Measurements from ENCODE around the gene AGBL4. TPM values are rescaled to one million over a fixed set of nuclear protein-coding genes. Genes with fewer than 3 reads are reported as not detected.
"Not testable (repeated sequence)": the region's sequence is repeated elsewhere in the genome, so short reads cannot be mapped to it uniquely, and the experiment has no call there.

Gene AGBL4
- total and polyA plus RNA-seq, 7 donors: 0.09 to 0.36 (median 0.16) TPM; not detected in 4

- H3K4me3 ChIP-seq: no peak overlapping the region
- H3K27me3 ChIP-seq: no peaks in the 10 kb centered on the region
- intact Hi-C loops (cut with DNase I): no loop called here
- no peaks in the 10 kb centered on the region for H3K36me3 ChIP-seq
- H3K27ac ChIP-seq: no peak overlapping the region
- TF ChIP-seq EP300 (IDR thresholded peaks at IDR 0.05) (no peak), POLR2AphosphoS5 (IDR thresholded peaks at IDR 0.05) (no peak), CTCF (IDR thresholded peaks at IDR 0.05) (no peak), POLR2A (IDR thresholded peaks at IDR 0.05) (no peak)
- WGBS, 2 donors: 46 to 47% methylated on average over 4 of the region's 4 CpGs
- H3K4me1 ChIP-seq: no peaks in the 10 kb centered on the region
- peaks cover 0 to 3% (median 0%) of the 10 kb centered on the region in 4 donors for H3K9me3 ChIP-seq
- no peak for DNase-seq
Measured at GRCh38 chr1:49297783-49298182, 726.0 kb downstream of the AGBL4 start.

- intact Hi-C loops (cut with DNase I): no loop called here
- H3K4me3 ChIP-seq: no peak overlapping the region
- H3K4me1 ChIP-seq: no peaks in the 10 kb centered on the region
- TF ChIP-seq POLR2A (IDR thresholded peaks at IDR 0.05): no peak
- no peak for TF ChIP-seq EP300 (IDR thresholded peaks at IDR 0.05)
- no peak for TF ChIP-seq POLR2AphosphoS5 (IDR thresholded peaks at IDR 0.05)
- TF ChIP-seq CTCF (IDR thresholded peaks at IDR 0.05): no peak
- H3K27me3 ChIP-seq: no peaks in the 10 kb centered on the region
- no peaks in the 10 kb centered on the region for H3K36me3 ChIP-seq
- H3K27ac ChIP-seq: no peak overlapping the region
- peaks cover 0 to 3% (median 0%) of the 10 kb centered on the region in 4 donors for H3K9me3 ChIP-seq
- WGBS, 2 donors: 72 to 82% methylated on average over 2 of the region's 2 CpGs
- no peak for DNase-seq
Measured at GRCh38 chr1:49294539-49294938, 729.2 kb downstream of the AGBL4 start.

GRCh38 chr1:49293016-49293415 lies 730.7 kb downstream of the AGBL4 start:
- intact Hi-C loops (cut with DNase I): no loop called here
- no peak for TF ChIP-seq EP300 (IDR thresholded peaks at IDR 0.05)
- TF ChIP-seq CTCF (IDR thresholded peaks at IDR 0.05): no peak
- no peak for TF ChIP-seq POLR2AphosphoS5 (IDR thresholded peaks at IDR 0.05)
- no peak for TF ChIP-seq POLR2A (IDR thresholded peaks at IDR 0.05)
- 75 to 83% methylated on average over 4 of the region's 4 CpGs for WGBS, 2 donors

GRCh38 chr1:49257211-49258049 lies 766.3 kb downstream of the AGBL4 start:
- intact Hi-C loops (cut with DNase I); H3K4me1 ChIP-seq: not testable (repeated sequence)

More at GRCh38 chr1:49293016-49293415, 730.7 kb downstream of the AGBL4 start:
- Histone ChIP-seq H3K4me1 (no peaks in the 10 kb centered on the region), H3K27me3 (no peaks in the 10 kb centered on the region), H3K36me3 (no peaks in the 10 kb centered on the region), H3K27ac (no peak overlapping the region), H3K9me3 (peaks cover 0 to 3% (median 0%) of the 10 kb centered on the region in 4 donors), H3K4me3 (no peak overlapping the region)
- no peak for DNase-seq

GRCh38 chr1:49252917-49253316 lies 770.8 kb downstream of the AGBL4 start:
- no peaks in the 10 kb centered on the region for H3K36me3 ChIP-seq
- H3K4me3 ChIP-seq: no peak overlapping the region
- intact Hi-C loops (cut with DNase I): no loop called here
- no peak overlapping the region for H3K27ac ChIP-seq
- TF ChIP-seq CTCF (IDR thresholded peaks at IDR 0.05): no peak
- no peak for TF ChIP-seq EP300 (IDR thresholded peaks at IDR 0.05)
- no peak for TF ChIP-seq POLR2AphosphoS5 (IDR thresholded peaks at IDR 0.05)
- no peak for TF ChIP-seq POLR2A (IDR thresholded peaks at IDR 0.05)
- H3K4me1 ChIP-seq: no peaks in the 10 kb centered on the region
- DNase-seq: no peak
- H3K9me3 ChIP-seq: peaks cover 0 to 10% (median 2%) of the 10 kb centered on the region in 4 donors
- no peaks in the 10 kb centered on the region for H3K27me3 ChIP-seq

More at GRCh38 chr1:49257211-49258049, 766.3 kb downstream of the AGBL4 start:
- H3K27me3 ChIP-seq, H3K36me3 ChIP-seq, H3K27ac ChIP-seq, DNase-seq, H3K4me3 ChIP-seq, H3K9me3 ChIP-seq: not testable (repeated sequence)
- 78 to 84% methylated on average over 32 of the region's 32 CpGs for WGBS, 2 donors
